H9 (cell line): ENCODE data around the gene ABL2. TPM values are rescaled to one million over a fixed set of nuclear protein-coding genes. Genes with fewer than 3 reads are reported as not detected.

Experiments
- DNase-seq: peaks from one replicate; pipeline ENCODE4 v3.0.0-alpha.2; 2017
- H2AFZ ChIP-seq: one replicate; pipeline ENCODE4 v1.6.1; 2013; ENCODE audit warnings: mild to moderate bottlenecking, low read length, control low read depth, moderate library complexity
- H2AK5ac ChIP-seq: 2 replicates; pipeline ENCODE4 v1.6.1; 2013; ENCODE audit warnings: low read length, control low read depth, mixed read lengths; ENCODE audit not compliant: insufficient read length
- H2BK120ac ChIP-seq: one replicate; pipeline ENCODE4 v1.6.1; 2013; ENCODE audit warnings: low read depth, mild to moderate bottlenecking, low read length, control low read depth, inconsistent platforms; ENCODE audit not compliant: poor library complexity, severe bottlenecking
- H2BK12ac ChIP-seq: 2 replicates; pipeline ENCODE4 v1.6.1; 2013; ENCODE audit warnings: low read length, control low read depth, mixed read lengths, low read depth; ENCODE audit not compliant: insufficient read length
- H2BK15ac ChIP-seq: 2 replicates; pipeline ENCODE4 v1.6.1; 2013; ENCODE audit warnings: low read depth, low read length, control low read depth
- H2BK20ac ChIP-seq: one replicate; pipeline ENCODE4 v1.6.1; 2013; ENCODE audit warnings: low read depth, mild to moderate bottlenecking, low read length, control low read depth, inconsistent platforms; ENCODE audit not compliant: poor library complexity, severe bottlenecking
- H2BK5ac ChIP-seq: 2 replicates; pipeline ENCODE4 v1.6.1; 2013; ENCODE audit warnings: low read length, control low read depth, mixed read lengths; ENCODE audit not compliant: insufficient read length
- H3K14ac ChIP-seq: 2 replicates; pipeline ENCODE4 v1.6.1; 2013; ENCODE audit warnings: low read length, control low read depth; ENCODE audit not compliant: insufficient read depth
- H3K18ac ChIP-seq: 2 replicates; pipeline ENCODE4 v1.6.1; 2013; ENCODE audit warnings: low read depth, mild to moderate bottlenecking, mixed read lengths, low read length, control low read depth; ENCODE audit not compliant: insufficient read length
- H3K23ac ChIP-seq: 2 replicates; pipeline ENCODE4 v1.6.1; 2013; ENCODE audit warnings: low read length, control low read depth, mixed read lengths, low read depth; ENCODE audit not compliant: insufficient read length
- H3K23me2 ChIP-seq: 2 replicates; pipeline ENCODE4 v1.6.1; 2013; ENCODE audit warnings: low read depth, mild to moderate bottlenecking, mixed read lengths, low read length, control low read depth; ENCODE audit not compliant: insufficient read length, poor library complexity, severe bottlenecking
- H3K27ac ChIP-seq: 2 replicates; pipeline ENCODE4 v1.5.1; 2013; ENCODE audit warnings: low read length, control low read depth, mixed read lengths, low read depth; ENCODE audit not compliant: insufficient read length
- H3K27me3 ChIP-seq: 2 replicates; pipeline ENCODE4 v1.6.1; 2013; ENCODE audit warnings: low read length, control low read depth, inconsistent platforms; ENCODE audit not compliant: insufficient read depth
- H3K4ac ChIP-seq: 2 replicates; pipeline ENCODE4 v1.6.1; 2013; ENCODE audit warnings: low read depth, mild to moderate bottlenecking, control low read depth, inconsistent platforms, low read length, moderate library complexity
- H3K4me1 ChIP-seq: 2 replicates; pipeline ENCODE4 v1.6.1; 2013; ENCODE audit warnings: low read length, control low read depth, inconsistent platforms; ENCODE audit not compliant: insufficient read depth
- H3K4me2 ChIP-seq: 2 replicates; pipeline ENCODE4 v1.6.1; 2013; ENCODE audit warnings: low read length, control low read depth, mixed read lengths; ENCODE audit not compliant: insufficient read length, insufficient read depth
- H3K56ac ChIP-seq: 2 replicates; pipeline ENCODE4 v1.6.1; 2013; ENCODE audit warnings: low read depth, mild to moderate bottlenecking, mixed read lengths, low read length, control low read depth; ENCODE audit not compliant: insufficient read length
- H3K79me1 ChIP-seq: 2 replicates; pipeline ENCODE4 v1.6.1; 2013; ENCODE audit warnings: low read depth, mild to moderate bottlenecking, moderate library complexity, low read length, control low read depth, inconsistent platforms; ENCODE audit not compliant: insufficient read depth, poor library complexity, severe bottlenecking
- H3K79me2 ChIP-seq: 2 replicates; pipeline ENCODE4 v1.6.1; 2013; ENCODE audit warnings: low read length, control low read depth, inconsistent platforms; ENCODE audit not compliant: insufficient read depth
- H3K9ac ChIP-seq: 2 replicates; pipeline ENCODE4 v1.6.1; 2013; ENCODE audit warnings: low read length, control low read depth, mixed read lengths; ENCODE audit not compliant: insufficient read length; ENCODE audit errors: extremely low read depth
- H3K9me3 ChIP-seq: one replicate; pipeline ENCODE4 v1.6.1; 2013; ENCODE audit warnings: low read depth, low read length, inconsistent platforms; ENCODE audit not compliant: control insufficient read depth
- H3T11ph ChIP-seq: one replicate; pipeline ENCODE4 v1.6.1; 2013; ENCODE audit warnings: mild to moderate bottlenecking, low read length, control low read depth, inconsistent platforms
- H4K20me1 ChIP-seq: one replicate; pipeline ENCODE4 v1.6.1; 2013; ENCODE audit not compliant: control insufficient read depth, insufficient read length, insufficient read depth
- H4K5ac ChIP-seq: 2 replicates; pipeline ENCODE4 v1.6.1; 2013; ENCODE audit warnings: low read depth, mild to moderate bottlenecking, mixed read lengths, low read length, control low read depth; ENCODE audit not compliant: insufficient read length
- H4K8ac ChIP-seq: replicated peaks from 2 replicates; pipeline ENCODE4 v1.6.1; 2013; ENCODE audit warnings: low read length, control low read depth, mixed read lengths, low read depth; ENCODE audit not compliant: insufficient read length
- H4K91ac ChIP-seq: 2 replicates; pipeline ENCODE4 v1.6.1; 2013; ENCODE audit warnings: low read depth, mild to moderate bottlenecking, moderate library complexity, mixed read lengths, low read length, control low read depth; ENCODE audit not compliant: insufficient read length
- H3K27ac Mint-ChIP-seq, 3 experiments: 2 replicates in 2 of 3; 3 replicates in 1 of 3; pipeline ENCODE4 v1.8.0; 2020 to 2021; ENCODE audit warnings: mixed read lengths in 3 of 3, mild to moderate bottlenecking in 1 of 3, moderate library complexity in 1 of 3
- H3K27me3 Mint-ChIP-seq: 2 replicates; pipeline ENCODE4 v1.8.0; 2021; ENCODE audit warnings: low read depth, mild to moderate bottlenecking, moderate library complexity, mixed read lengths
- H3K36me3 Mint-ChIP-seq, 3 experiments: 2 replicates in 2 of 3; 3 replicates in 1 of 3; pipeline ENCODE4 v1.8.0; 2020 to 2021; ENCODE audit warnings: low read depth in 3 of 3, mixed read lengths in 3 of 3; ENCODE audit not compliant: insufficient read depth in 1 of 3
- H3K4me1 Mint-ChIP-seq, 2 experiments: 2 replicates each; pipeline ENCODE4 v1.8.0; 2020; ENCODE audit warnings: mixed read lengths in 2 of 2
- H3K4me3 Mint-ChIP-seq, 2 experiments: 2 replicates in 1 of 2; 3 replicates in 1 of 2; pipeline ENCODE4 v1.8.0; 2020 to 2021; ENCODE audit warnings: mild to moderate bottlenecking in 2 of 2, mixed read lengths in 2 of 2, moderate library complexity in 1 of 2
- H3K9me3 Mint-ChIP-seq, 2 experiments: 2 replicates in 1 of 2; 3 replicates in 1 of 2; pipeline ENCODE4 v1.8.0; 2020; ENCODE audit warnings: mild to moderate bottlenecking in 2 of 2, mixed read lengths in 2 of 2, moderate library complexity in 1 of 2
- CTCF ChIP-seq: fragments of 200-600 bp; sonication (generic); conservative IDR thresholded peaks from 3 replicates; pipeline ENCODE4 v1.8.0; 2021; ENCODE audit warnings: antibody characterized with exemption, mild to moderate bottlenecking
- whole genome bisulfite sequencing: extraction: QIAGEN DNeasy Blood & Tissue Kit; methylation state at CpG from one replicate; pipeline ENCODE4 v1.1.7; 2013; ENCODE audit warnings: missing lambda C conversion rate, low lambda C conversion rate, mixed read lengths; ENCODE audit not compliant: insufficient read length; ENCODE audit errors: extremely low coverage; 5-methylcytosine and 5-hydroxymethylcytosine counted together
- total RNA-seq: library from RNA; stranded (reverse); gene quantifications from 2 replicates; pipeline ENCODE4 v1.2.1, GENCODE V29; 2021

Gene ABL2
- total RNA-seq, 1 experiment from 2014 or later: 21.2 TPM

GRCh38 chr1:179231923-179232322 lies 2.4 kb upstream of the ABL2 start:
- peaks cover 3% of the 10 kb centered on the region for H3K23me2 ChIP-seq
- no peaks in the 10 kb centered on the region for H3K27me3 ChIP-seq
- no peak overlapping the region for H3K56ac ChIP-seq
- H2BK15ac ChIP-seq: no peak overlapping the region
- H2BK120ac ChIP-seq: no peak overlapping the region
- no peak for TF ChIP-seq CTCF
- no peak overlapping the region for H3K4me2 ChIP-seq
- no CpG with 5 or more reads among the region's 4 CpGs for WGBS
- no peak overlapping the region for H3K27ac ChIP-seq
- H3K27ac Mint-ChIP-seq: no peak overlapping the region
- H3K9me3 ChIP-seq: no peaks in the 10 kb centered on the region
- H3K27me3 Mint-ChIP-seq: peaks cover 6% of the 10 kb centered on the region
- H3K18ac ChIP-seq: no peak overlapping the region
- H4K20me1 ChIP-seq: no peaks in the 10 kb centered on the region
- H3K4me3 Mint-ChIP-seq: no peak overlapping the region
- H4K5ac ChIP-seq: no peak overlapping the region
- H2BK20ac ChIP-seq: no peak overlapping the region
- H3K9ac ChIP-seq: no peak overlapping the region
- no peaks in the 10 kb centered on the region for H3K9me3 Mint-ChIP-seq
- no peak overlapping the region for H2AK5ac ChIP-seq
- H3K79me2 ChIP-seq: peaks cover 9% of the 10 kb centered on the region; the same call in 1 of the 2 replicates
- no peaks in the 10 kb centered on the region for H3K79me1 ChIP-seq
- H3K4me1 Mint-ChIP-seq: peaks cover 15 to 24% of the 10 kb centered on the region in 2 experiments
- H3K4me1 ChIP-seq: no peaks in the 10 kb centered on the region; the same call in 1 of the 2 replicates
- H3K23ac ChIP-seq: no peak overlapping the region
- no peak overlapping the region for H4K8ac ChIP-seq
- H2BK5ac ChIP-seq: no peak overlapping the region
- no peak overlapping the region for H4K91ac ChIP-seq
- no peak overlapping the region for H2AFZ ChIP-seq
- DNase-seq: no peak
- H3K4ac ChIP-seq: no peak overlapping the region
- H3K36me3 Mint-ChIP-seq: peaks cover 4 to 7% (median 6%) of the 10 kb centered on the region in 3 experiments; a peak in 4 of 7 replicates
- no peak overlapping the region for H2BK12ac ChIP-seq
- H3K14ac ChIP-seq: no peak overlapping the region
- H3T11ph ChIP-seq: no peak overlapping the region
